ENCODE data around the gene ZNF26. TPM values are rescaled to one million over a fixed set of nuclear protein-coding genes. Genes with fewer than 3 reads are reported as not detected.

The ZNF26 gene
- total and polyA plus RNA-seq, 2 of the 8 experiments (the other 6 are each of a cell fraction or from before 2014, with no cell fraction given), result 5.8 to 8.4 TPM

GRCh38 chr12:132948146-132949066 is 37.8 kb upstream of the ZNF26 start:
- H3K79me2 ChIP-seq (ENCODE audit: control insufficient read depth in 1 of 2, insufficient read depth in 2 of 2, low read length in 2 of 2), result peaks cover 14 to 19% of the 10 kb centered on the region in 2 experiments
- H3K9me3 ChIP-seq (ENCODE audit: insufficient read depth in 2 of 2, low read depth in 1 of 2, low read length in 1 of 2), result peaks cover 59 to 81% of the 10 kb centered on the region in 2 experiments
- no peak overlapping the region for H3K4me2 ChIP-seq (ENCODE audit: insufficient read depth in 1 of 2, low read depth in 2 of 2, low read length in 2 of 2)
- FAIRE-seq (no peak), DNase-seq (ENCODE audit: low read depth in 1 of 2, low spot score in 2 of 2) (no peak)
- no peak overlapping the region for H3K56ac ChIP-seq (replicated peaks; ENCODE audit: insufficient read length, low read depth, low read length)
- H3K18ac ChIP-seq (ENCODE audit: extremely low read depth, low read length), result no peak overlapping the region
- H3K27me3 ChIP-seq (replicated peaks in 1 of 4; ENCODE audit: control insufficient read depth in 3 of 4, extremely low read depth in 1 of 4, insufficient read depth in 3 of 4, low read length in 3 of 4), result no peaks in the 10 kb centered on the region
- peaks cover 9% of the 10 kb centered on the region for H3K23me2 ChIP-seq (ENCODE audit: low read depth, low read length)
- no peak overlapping the region for H2BK120ac ChIP-seq (replicated peaks; ENCODE audit: low read depth, low read length)
- no peak overlapping the region for H4K91ac ChIP-seq (replicated peaks; ENCODE audit: insufficient read length, low read length)
- H2BK12ac ChIP-seq (ENCODE audit: low read depth, low read length), result no peak overlapping the region
- TF ChIP-seq RAD21 (IDR thresholded peaks at IDR 0.05 in 1 of 2, conservative IDR thresholded peaks at IDR 0.05 in 1 of 2; ENCODE audit: low read depth in 2 of 2, low read length in 2 of 2), result no peak
- TF ChIP-seq RXRA (IDR thresholded peaks at IDR 0.05; ENCODE audit: insufficient read depth, low read depth, low read length), result no peak
- TF ChIP-seq SIX5 (IDR thresholded peaks at IDR 0.05; ENCODE audit: low read depth, low read length), result no peak
- no peak overlapping the region for H3K4me3 ChIP-seq (ENCODE audit: extremely low read depth in 1 of 4, insufficient read depth in 2 of 4, low read depth in 3 of 4, low read length in 4 of 4)
- no peak overlapping the region for H2BK20ac ChIP-seq (ENCODE audit: low read length)
- 93% methylated on average over 29 of the region's 29 CpGs; no CpG with 5 or more reads in 1 of the 2 experiments for WGBS, 2 experiments (ENCODE audit: extremely low coverage in 1 of 2, insufficient coverage in 1 of 2, insufficient read length in 1 of 2, insufficient replicate concordance in 2 of 2, low coverage in 1 of 2, low lambda C conversion rate in 2 of 2, missing lambda C conversion rate in 1 of 2)
- peaks cover 14% of the 10 kb centered on the region for H3K79me1 ChIP-seq (ENCODE audit: low read depth, low read length)
- H2AFZ ChIP-seq (ENCODE audit: low read length), result no peak overlapping the region
- no peak overlapping the region for H2BK5ac ChIP-seq (ENCODE audit: low read depth, low read length)
- no peak overlapping the region for H4K5ac ChIP-seq (ENCODE audit: insufficient read length, low read depth, low read length)
- POLR2A ChIA-PET (ENCODE audit: partially characterized antibody), result interaction anchor here (0.9 to 1.6 kb wide), 4 partner anchors 9 to 234 kb away, joined by 3 to 8 read pairs (median 3); no protein-coding TSS in a partner anchor
- no peak overlapping the region for H3K27ac ChIP-seq (ENCODE audit: low read depth, low read length)
- H3K14ac ChIP-seq (ENCODE audit: insufficient read length), result no peak overlapping the region
- no peaks in the 10 kb centered on the region for H3K4me1 ChIP-seq (replicated peaks in 1 of 4; ENCODE audit: control insufficient read depth in 3 of 4, insufficient read depth in 4 of 4, low read length in 3 of 4)
- H4K8ac ChIP-seq (ENCODE audit: extremely low read depth, insufficient read depth, low read length), result no peak overlapping the region
- no peak overlapping the region for H3K9ac ChIP-seq (replicated peaks in 1 of 4; ENCODE audit: extremely low read depth in 1 of 4, low read depth in 3 of 4, low read length in 3 of 4)
- H2BK15ac ChIP-seq (ENCODE audit: low read length), result no peak overlapping the region
- H3K23ac ChIP-seq (ENCODE audit: insufficient read length), result no peak overlapping the region
- peaks cover 0 to 10% of the 10 kb centered on the region in 2 experiments for H4K20me1 ChIP-seq (replicated peaks in 1 of 2; ENCODE audit: control insufficient read depth in 1 of 2, insufficient read depth in 2 of 2, low read length in 2 of 2)
- peaks cover 0 to 52% (median 21%) of the 10 kb centered on the region in 4 experiments; a peak in 6 of 8 replicates for H3K36me3 ChIP-seq (ENCODE audit: control insufficient read depth in 2 of 4, insufficient read depth in 4 of 4, low read length in 3 of 4)
- no peak overlapping the region for H3K4ac ChIP-seq (replicated peaks; ENCODE audit: insufficient read length, low read depth, low read length)
- CTCF ChIA-PET (ENCODE audit: partially characterized antibody), result no interaction called here
- H2AK5ac ChIP-seq (ENCODE audit: low read depth, low read length), result no peak overlapping the region

Measured in H1 (cell line).